ELF-1 (cell line): ENCODE data around the gene ADAP1.
A peak's percentile ranks its signal among the peaks of the same experiment; 100 is the strongest.

ENCODE experiments used
- DNase-seq: peaks from one replicate; pipeline ENCODE4 v3.0.0-alpha.2; 2016; ENCODE audit warnings: low read depth, low spot score

The ADAP1 gene

DNA sequence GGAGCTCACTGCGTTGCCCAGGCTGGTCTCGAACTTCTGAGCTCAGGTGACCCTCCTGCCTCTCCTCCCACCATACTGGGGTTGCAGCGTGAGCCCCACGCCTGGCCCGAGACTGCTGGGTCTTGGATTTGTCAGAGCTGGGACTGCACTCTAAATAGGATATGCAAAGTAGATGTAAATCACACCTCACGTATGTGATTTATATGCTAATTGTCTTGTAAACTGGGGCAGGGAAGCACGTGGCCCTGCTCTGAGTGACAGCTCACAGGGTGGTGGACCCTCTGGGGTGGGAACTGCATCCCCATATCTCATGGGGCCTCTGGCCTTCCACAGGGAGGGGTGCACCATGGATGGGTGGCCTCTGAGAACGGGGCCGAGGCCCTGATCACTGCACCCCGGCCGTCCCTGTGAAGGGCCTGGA, 44.0 kb downstream of the ADAP1 start:
- no peak for DNase-seq

DNA sequence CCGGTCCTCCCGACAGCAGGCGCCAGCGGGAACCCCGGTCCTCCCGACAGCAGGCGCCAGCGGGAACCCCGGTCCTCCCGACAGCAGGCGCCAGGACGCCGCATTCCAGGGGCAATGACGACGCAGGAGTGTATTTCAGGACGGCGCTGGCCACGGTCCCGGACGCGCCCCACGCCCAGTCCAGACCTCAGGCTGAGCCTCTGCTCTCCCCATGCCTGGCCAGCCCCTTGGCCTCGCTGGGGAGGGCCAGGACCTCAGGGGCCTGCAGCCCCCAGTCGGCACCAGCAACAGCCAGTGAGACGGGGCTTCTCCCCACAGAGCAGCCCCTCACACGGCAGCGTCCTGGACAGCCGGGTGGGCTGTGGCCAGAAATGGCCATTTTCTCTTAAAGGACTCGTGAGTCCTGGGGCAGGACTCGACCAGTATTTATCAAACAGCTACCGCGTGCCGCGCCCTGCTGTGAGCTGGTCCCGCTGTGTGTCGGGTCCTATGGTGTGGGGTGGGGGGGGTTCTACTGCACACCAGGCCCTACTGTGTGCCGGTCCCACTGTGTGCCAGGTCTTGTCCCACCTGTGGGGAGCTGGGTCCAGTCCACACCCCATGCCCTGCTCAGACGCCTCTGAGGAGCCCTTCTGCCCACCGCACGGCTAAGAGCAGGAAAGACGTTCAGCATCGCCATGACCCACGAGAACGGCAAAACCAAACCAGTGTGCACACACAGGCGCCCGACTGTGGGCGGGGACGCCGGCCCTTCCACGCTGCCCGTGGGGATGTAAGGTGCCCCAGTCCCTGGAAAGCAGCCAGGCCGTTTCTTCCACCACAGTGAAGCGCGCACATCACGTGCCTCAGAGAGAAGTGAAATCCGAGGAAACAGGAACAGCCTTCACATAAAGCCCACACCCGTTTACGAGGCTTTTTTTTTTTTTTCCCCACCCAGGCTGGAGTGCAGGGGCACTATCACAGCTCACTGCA, 44.8 kb downstream of the ADAP1 start:
- no peak for DNase-seq

DNA sequence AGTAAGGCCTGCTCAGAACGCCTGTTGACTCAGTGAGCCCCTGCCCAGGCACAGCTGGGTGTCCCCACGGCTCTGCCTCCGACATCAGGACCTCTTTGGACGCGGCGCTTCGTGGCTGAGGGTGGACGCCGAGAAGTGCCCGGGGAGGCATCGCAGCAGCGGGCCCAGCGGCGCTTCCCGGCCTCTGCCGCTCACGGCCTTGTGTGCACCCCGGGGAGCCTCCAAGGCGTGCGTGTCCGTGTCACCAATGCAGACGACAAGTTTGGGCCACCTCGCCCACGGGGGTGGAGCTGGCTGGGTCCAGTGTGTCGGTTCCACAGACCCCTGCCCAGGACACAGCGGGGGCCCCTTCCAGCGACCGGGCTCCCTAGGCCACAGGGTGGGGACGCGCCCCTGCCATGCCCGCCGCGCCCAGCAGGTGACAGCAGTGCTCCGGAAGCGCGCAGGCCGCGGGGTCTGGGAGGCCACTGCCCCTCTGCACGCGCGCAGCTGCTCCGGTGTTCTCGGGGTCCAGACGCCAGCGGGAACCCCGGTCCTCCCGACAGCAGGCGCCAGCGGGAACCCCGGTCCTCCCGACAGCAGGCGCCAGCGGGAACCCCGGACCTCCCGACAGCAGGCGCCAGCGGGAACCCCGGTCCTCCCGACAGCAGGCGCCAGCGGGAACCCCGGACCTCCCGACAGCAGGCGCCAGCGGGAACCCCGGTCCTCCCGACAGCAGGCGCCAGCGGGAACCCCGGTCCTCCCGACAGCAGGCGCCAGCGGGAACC, 45.7 kb downstream of the ADAP1 start:
- DNase-seq, result peak; percentile 63

DNA sequence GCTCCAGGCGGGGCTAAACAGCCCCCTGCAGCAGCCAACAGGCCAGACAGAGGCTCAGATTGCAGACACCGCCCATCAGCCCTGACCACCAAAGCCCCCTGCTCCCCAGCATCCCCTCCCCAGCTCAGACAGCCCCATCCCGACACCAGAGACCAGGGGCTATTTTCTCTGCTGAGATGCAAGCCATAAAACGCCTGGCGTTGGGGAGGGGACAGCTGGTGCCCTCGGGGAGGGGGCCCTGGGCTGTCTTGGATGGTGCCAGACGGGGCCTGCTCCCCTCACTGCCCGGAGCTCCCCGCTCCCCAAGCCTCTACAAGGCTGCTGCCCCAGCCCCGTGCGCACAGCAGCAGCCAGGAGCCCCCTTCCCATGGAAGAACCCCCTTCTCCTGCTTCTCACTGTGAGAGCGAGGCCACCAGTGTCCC, 46.3 kb downstream of the ADAP1 start:
- DNase-seq, result no peak

DNA sequence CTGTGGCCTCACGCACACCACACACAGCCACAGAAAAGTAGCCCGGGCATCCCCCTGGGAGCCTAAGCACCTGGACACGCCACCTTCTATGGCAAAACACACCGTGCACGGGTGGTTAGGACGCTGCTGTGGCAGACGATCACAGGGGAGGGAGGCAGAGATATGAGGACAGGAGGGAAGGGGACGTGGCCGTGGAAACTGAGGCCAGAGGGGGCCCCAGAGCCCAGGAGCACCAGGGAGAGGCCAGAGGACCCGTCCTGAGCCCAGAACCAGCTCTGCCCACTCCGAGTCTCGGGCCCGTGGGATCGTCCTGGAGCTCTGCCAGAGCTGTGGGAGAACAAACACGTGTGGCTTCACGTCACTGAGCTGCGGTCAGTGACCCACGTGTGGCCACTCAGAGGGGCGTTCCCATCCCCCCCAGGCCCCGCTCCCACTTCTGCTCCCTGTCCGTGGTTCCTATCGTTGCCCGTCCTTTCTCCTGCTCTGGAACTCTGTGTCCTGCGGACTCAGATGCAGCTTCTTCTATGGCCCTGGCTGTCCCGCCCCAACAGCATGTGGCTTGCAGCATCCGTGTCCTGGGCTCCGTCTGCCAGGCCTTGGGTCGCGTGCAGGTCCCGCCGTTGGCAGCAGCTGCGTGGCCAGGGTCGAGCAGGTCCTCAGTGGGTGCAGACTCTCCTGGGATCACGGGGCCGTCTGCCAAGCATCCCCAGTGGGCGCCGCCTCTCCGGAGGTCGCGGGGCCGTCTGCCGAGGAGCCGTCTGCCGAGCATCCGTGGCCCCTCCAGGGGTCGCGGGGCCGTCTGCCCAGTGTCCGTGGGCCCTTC, 47.1 kb downstream of the ADAP1 start:
- DNase-seq, result no peak

DNA sequence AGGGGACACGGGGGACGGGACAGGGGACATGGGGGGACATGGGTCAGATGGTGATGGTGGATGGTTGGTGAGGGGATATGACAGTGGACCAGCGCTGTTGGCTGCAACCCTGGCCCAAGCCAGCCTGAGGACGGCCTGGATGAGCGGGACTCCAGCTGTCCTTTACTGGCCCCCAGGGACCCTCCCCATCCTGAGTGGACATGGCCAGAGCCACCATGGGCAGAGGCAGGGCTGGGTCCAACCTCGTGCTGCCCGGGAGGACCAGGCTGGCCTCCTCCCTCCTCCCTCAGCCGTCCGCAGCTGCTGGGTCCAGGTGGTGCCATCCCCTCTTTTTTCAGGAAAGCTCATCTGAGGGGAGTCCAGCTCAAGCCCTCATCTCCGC, 47.7 kb downstream of the ADAP1 start:
- no peak for DNase-seq

DNA sequence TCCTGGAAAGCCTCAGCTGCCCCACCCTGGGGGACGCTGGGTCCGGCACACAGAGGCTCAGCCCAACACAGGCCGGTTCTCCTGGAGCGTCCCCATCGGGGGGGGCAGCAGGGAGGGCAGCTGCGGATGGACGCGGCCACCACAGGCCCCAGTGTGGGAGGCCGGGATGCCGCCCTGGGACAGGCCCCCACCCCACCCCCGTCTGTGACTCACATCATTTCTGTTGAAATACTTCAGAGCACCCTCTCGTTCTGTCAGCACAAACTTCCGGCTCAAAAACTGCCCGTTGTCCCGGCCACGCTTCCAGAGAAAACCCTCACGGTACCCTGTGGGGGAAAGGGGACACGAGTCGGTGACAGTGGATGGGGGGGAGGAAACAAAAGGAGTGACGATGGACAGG, 49.6 kb downstream of the ADAP1 start:
- no peak for DNase-seq

DNA sequence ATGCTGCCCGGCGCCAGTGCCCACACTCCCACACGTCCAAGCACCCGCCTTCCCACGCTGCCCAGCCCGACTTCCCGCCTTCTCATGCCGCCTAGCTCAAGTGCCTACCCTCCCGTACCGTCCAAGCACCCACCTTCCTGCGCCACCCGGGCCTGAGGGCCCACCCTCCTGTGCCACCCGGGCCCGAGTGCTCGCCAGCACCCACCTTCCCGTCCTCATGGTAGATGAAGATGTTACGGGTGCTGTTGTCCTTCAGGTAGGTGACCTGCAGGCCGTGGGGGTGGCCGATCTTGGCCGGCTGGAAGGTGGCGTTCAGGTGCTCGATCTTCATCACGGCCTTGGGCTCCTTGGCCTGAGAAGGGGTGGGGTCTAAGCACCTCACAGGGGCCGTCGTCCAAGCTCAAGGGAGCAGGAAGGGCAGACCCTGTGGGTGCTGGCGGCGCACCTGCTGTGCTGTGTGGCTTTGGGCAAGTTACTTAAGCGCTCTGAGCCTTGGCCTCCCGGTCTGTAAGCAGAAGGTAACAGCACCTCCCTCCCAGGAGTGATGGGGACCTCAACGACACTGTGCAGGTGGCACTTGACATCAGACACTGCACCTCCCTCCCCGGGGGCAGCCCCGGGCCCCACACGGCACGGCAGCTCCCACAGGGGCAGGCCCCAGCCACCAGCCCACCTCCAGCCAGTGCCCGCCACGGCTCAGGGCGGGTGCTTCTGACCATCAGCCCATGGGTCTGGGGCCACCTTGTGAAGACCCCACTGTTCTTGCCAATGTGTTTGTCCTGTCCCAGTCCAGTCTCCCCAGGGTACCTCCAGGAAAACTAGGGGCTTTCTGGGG, 50.3 kb downstream of the ADAP1 start:
- no peak for DNase-seq

DNA sequence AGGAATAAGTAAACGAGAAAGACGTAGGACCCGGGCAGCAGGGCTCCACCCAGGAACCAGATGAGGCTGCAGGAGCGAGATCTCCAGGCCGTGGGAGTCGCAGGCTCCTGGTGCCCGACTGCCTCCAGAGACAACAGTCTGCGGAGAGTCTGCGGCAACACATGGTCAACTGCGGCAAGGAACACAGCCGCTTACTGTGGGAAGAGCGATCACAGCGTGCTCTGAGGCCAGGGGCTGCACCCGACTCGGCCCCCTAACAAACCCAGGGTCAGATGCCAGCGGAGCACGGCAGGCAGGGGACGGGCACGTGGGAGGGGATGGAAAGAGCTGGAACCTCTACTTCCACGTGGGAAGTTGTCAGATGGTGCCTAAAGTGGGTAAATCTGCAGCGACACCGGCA, 51.5 kb downstream of the ADAP1 start:
- no peak for DNase-seq

DNA sequence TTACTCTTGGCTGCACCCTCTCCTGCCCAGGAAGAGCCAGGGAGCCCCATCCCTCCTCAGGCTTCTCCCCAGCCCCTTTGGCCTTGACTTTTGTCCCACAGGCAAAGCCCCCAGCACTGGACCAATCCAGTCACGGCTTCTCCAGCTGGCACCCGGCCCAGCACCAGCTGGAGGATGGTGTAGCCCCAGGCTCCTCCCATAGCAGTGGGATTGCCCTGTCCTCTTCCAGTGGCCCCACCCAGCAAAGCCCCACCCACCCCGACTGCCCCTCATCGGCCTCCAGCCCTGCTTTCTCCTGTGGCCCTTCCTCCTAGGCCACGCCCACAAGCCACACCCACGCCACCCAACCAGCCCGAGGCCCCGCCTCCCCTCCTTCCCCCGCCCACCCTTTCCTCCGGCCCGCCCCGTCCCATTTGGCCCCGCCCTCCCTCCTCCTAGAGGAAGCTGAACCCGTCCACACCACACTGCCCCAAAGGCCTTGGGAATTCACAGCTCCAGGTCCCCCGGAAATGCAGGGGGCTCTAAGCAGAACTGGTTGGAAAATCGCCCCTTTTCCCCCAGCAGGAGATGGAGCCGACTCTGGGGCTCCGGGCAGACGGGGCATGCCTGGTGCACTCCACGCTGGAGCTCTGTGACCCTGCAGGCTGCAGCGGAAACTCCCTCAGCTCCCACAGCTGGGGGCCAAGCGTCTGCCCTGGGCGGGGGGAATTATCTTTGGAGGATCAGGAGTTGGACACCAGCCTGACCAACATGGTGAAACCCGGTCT, 52.9 kb downstream of the ADAP1 start:
- peak; percentile 80 for DNase-seq

DNA sequence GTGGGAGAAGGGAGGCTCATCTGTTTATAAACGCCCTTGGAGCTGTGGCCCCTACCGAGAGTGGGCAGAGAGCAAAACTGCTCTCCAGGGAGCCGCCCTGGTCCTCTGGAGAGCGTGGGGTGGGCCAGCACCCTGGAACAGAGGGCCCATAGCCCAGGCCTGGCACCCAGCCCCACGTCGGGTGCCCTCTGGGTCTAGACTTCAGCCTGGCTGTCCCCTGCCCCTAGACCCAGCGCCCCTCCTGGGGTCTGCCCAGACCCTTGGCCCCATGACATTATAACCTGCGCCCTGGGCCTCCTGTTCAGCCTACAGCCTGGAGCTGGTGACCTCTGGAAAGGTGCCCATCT, 53.5 kb downstream of the ADAP1 start:
- DNase-seq, result no peak

DNA sequence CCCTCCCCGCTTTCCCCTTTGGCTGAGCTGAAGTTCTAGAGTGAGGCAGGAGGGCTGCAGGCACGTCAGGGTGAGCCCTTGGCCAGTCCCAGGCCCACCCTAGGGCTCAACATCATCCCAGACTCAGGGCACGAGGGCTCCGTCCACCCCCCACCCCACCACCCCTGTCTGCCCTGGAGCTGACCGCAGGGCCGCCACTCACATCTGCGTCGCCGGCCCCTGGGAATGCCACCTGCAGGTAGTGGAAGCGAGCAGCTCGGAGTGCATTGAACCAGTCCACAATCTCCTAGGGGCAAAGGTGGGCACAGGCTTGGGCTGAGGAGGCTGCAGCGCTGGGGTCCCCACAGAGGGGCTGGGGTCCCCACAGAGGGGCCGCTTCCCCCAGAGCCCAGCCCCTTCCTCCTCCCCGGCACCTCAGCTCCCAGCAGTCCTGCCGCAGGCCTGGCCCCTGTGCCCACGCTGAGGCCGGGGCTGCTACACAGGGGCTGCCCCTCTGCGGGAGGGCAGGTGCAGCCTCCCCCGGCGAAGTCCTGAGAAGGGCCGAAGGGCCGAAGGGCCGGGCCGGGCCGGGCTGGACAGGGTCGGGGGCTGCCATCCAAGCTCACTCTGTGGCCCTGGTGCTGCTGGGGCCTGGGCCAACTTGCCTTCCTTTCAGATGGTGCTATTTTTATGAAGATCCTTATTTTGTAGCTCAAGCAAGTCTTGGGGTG, 54.0 kb downstream of the ADAP1 start:
- no peak for DNase-seq

DNA sequence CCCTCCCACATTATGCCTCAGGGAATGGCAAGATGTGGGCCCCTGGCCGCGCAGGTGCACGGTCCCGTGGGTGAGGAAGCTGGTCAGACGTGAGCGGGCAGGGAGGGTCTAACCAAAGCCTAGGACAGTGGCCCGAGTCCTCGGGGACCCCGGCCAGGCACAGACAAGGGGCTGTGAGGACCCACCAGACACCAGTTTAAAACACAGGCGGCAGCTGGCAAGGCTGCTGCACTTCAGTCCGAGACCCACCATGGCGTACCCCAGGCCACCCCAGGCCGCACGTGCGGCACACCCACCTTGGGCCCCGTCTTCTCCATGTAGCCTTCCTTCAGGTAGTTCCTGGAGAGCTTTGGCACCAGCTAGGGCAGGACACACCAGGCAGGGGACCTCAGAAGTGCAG, 54.7 kb downstream of the ADAP1 start:
- no peak for DNase-seq

DNA sequence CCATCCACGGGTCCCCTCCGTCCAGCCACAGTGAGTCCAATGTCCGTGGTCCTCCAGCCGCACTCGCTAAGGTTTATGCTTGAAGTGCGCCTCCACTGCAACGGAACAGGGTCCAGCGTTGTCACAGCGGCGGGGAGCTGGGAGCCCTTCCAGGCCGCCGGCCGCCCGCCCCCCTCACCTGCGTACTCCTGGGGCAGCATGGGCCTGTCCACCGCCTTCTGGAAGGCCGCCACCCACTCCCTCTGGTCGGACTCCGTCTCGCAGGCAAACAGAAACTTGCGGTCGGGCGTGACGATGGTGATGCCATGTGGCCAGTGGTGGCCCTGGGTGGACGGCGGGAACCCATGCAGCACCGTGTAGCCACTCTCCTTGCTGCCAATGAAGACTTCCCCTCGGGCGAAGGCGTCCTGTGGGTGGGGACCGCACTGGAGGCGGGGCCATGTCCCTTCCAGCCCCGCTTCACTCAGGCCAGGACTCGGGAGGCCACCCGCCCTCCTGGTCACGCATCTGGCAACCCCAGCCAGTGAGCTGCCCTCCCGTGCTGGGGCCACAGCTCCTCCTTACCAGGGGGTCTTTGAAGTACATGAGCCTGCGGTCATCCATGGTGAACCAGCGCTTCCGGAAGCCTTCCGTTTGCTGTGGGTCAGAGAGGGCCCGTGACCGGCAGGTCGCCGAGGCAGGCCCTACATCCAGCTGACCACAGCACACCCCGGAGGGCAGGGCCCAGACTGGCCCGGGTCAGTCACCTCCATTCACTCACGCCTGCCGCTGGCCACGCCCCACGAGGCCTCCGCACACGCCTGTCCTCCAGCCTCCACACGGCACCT, 55.4 kb downstream of the ADAP1 start:
- no peak for DNase-seq

DNA sequence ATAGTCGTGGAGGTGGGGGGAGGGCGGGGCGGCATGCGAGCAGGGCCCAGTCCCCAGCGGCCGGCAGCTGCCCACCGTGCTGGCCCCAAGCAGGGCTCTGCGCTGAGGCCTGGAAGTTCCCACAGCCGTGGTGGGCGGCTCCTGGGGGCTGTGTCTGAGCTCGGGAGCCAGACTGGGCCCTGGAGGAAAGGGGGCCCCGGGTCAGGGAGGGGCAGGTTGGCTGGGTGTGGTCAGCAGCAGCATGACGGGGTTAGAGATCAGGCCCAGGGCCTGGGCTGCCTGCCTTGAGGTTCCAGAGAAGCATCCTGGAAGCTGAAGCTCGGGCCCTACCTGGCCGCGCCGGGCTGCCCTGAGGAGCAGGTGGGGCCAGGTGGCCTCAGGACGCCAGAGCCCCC, 56.0 kb downstream of the ADAP1 start:
- no peak for DNase-seq

DNA sequence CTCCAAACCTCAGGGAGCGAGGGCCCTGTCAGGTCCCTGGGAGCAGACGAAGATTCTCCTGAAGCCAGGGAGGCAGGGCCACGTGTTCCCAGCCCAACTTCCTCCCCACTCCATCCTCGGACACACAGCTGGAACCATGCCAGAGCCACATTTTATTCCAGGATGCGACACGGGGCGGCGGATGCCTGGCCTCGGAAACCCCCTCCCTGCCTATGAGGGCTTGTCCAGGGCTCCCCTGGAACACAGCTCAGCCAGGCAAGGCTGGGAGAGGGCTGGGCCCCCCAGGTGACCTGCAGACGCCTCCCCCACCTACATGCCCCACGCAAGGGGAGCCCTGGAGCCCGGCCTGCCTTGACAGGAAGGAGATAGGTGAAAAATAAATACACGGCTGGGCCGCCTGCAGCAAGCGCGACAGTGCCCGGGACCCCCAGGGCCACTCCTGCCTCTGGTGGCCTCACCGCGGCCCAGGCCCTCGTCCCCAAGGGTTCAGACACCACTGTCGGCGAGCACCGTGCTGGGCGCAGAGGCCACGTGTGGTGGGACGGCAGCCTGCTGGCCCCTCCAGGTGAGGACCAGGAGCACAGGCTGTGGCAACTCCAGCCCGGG, 56.6 kb downstream of the ADAP1 start:
- DNase-seq, result no peak

DNA sequence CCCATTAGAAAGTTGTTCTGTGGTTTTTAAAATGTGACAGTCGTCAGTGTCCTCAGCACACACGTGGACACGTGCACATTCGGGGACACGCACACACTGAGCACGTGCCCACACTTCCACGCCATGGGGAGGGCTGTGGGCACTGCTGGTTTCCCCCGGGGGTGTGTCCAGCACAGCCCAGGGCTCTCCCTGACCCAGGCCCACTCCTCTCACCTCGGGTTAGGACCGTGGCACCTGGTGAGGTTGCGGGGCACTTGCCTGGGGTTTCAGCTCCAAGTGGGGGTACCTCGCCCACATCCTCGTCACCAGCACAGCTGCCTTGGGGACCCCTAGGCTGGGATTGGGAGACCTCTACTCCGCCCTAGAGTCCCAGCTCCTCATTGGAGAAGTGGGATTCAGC, 57.4 kb downstream of the ADAP1 start:
- no peak for DNase-seq

DNA sequence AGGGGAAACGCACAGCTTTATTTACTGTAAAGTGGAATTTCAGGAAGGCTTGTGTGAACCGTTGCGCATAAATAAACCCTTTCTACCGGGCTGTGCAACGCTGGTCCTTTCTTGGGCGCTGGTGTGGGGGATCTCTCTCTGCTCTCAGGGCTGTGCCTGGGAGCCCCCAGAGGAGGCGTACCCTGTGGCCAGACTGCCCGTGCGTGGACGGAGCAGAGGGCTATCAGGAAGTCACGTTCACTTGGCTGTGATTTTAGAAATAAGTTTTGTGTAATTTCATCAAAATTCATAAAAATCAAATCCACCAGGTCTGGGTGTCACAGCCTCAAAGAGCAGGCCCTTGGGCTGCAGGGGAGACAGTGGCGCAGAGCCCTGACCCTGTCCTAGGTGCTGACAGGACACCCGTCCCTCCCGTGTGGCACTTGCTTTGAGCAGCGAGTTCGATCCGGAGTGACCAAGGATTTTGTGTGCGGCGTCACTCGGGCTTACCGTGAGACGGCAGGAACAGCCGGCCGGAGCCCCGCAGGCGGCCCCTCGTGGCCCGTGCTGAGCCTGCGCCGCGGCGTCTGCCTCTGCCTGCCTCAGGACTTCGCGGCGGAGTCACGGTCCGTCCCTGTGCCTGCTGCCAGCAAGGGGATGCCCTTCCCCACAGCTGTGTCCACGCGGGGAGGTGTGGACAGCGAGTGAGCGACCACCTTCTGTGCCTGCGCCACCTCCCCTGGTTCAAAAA, 58.0 kb downstream of the ADAP1 start:
- DNase-seq, result peak; percentile 63
